Common myeloid progenitor, CD34-positive (primary cell): ENCODE results near the gene PEA15.

Experiments
- CTCF ChIA-PET: fragments of 350-600 bp; sonication (Branson Sonifier 250); formaldehyde crosslinking; loops from one replicate; lab custom pipeline; 2021; ENCODE audit warnings: antibody characterized with exemption; lab: Charles Lee
- POLR2A ChIA-PET: fragments of 350-600 bp; sonication (Branson Sonifier 250); formaldehyde crosslinking; loops from one replicate; lab custom pipeline; 2021; ENCODE audit warnings: antibody characterized with exemption; lab: Charles Lee
- DNase-seq, 3 donors: peaks; one replicate each; pipeline versions ENCODE4 v3.0.0 to v3.0.0-alpha.2; 2013
- H3K27ac ChIP-seq, 2 experiments: 1 replicate in 1 of 2; 2 replicates in 1 of 2; pipeline ENCODE4 v1.7.0; 2013; ENCODE audit warnings: inconsistent platforms in 2 of 2, low read length in 2 of 2, mild to moderate bottlenecking in 2 of 2, low read depth in 1 of 2, moderate library complexity in 1 of 2; ENCODE audit not compliant: severe bottlenecking in 2 of 2, insufficient read depth in 1 of 2, poor library complexity in 1 of 2
- H3K27me3 ChIP-seq, 5 experiments: replicated peaks in 2 of 5; 1 replicate in 3 of 5; 2 replicates in 2 of 5; pipeline versions ENCODE4 v1.6.1 to v1.7.0; 2013; ENCODE audit warnings: low read length in 4 of 5, mild to moderate bottlenecking in 2 of 5, moderate library complexity in 2 of 5, inconsistent platforms in 1 of 5; ENCODE audit not compliant: insufficient read depth in 5 of 5, control insufficient read depth in 4 of 5
- H3K36me3 ChIP-seq, 4 experiments: 1 replicate in 2 of 4; 2 replicates in 2 of 4; pipeline versions ENCODE4 v1.6.1 to v1.7.0; 2013; ENCODE audit warnings: low read length in 3 of 4, control low read depth in 1 of 4, mild to moderate bottlenecking in 1 of 4; ENCODE audit not compliant: control insufficient read depth in 4 of 4, insufficient read depth in 4 of 4
- H3K4me1 ChIP-seq, 4 experiments: 1 replicate in 3 of 4; 2 replicates in 1 of 4; pipeline versions ENCODE4 v1.6.1 to v1.7.1; 2013; ENCODE audit warnings: low read length in 3 of 4, mild to moderate bottlenecking in 3 of 4, control low read depth in 1 of 4, inconsistent platforms in 1 of 4, moderate library complexity in 1 of 4; ENCODE audit not compliant: control insufficient read depth in 4 of 4, insufficient read depth in 4 of 4; ENCODE audit errors: control extremely low read depth in 1 of 4
- H3K4me3 ChIP-seq, 7 experiments: 1 replicate in 4 of 7; 2 replicates in 3 of 7; pipeline versions ENCODE4 v1.5.1 to v1.7.0; 2013; ENCODE audit warnings: mild to moderate bottlenecking in 7 of 7, low read length in 6 of 7, moderate library complexity in 6 of 7, inconsistent platforms in 2 of 7, low read depth in 2 of 7, control low read depth in 1 of 7; ENCODE audit not compliant: insufficient read depth in 4 of 7, control insufficient read depth in 1 of 7; ENCODE audit errors: extremely low read depth in 1 of 7
- H3K9me3 ChIP-seq, 5 experiments: 1 replicate in 4 of 5; 2 replicates in 1 of 5; pipeline versions ENCODE4 v1.6.1 to v1.7.1; 2013; ENCODE audit warnings: low read length in 4 of 5, mild to moderate bottlenecking in 2 of 5, inconsistent platforms in 1 of 5, low read depth in 1 of 5, moderate library complexity in 1 of 5; ENCODE audit not compliant: control insufficient read depth in 4 of 5, insufficient read depth in 2 of 5; ENCODE audit errors: control extremely low read depth in 1 of 5
- WGBS: methylation state at CpG from one replicate; pipeline ENCODE4 v1.1.5; 2013; ENCODE audit not compliant: insufficient coverage; 5-methylcytosine and 5-hydroxymethylcytosine counted together

The PEA15 gene

GRCh38 chr1:160161965-160162705 is 43.0 kb upstream of the PEA15 start:
- ChIA-PET CTCF (interaction anchor here (0.6 to 4.2 kb wide), 12 partner anchors 9 to 129 kb away, joined by 3 to 12 read pairs (median 3); no protein-coding TSS in a partner anchor), POLR2A (no interaction called here)
- WGBS: 78% methylated on average over 4 of the region's 6 CpGs
- DNase-seq: peak; percentile 18 to 33 (median 29)
- Histone ChIP-seq H3K4me3 (no peak overlapping the region), H3K9me3 (no peaks in the 10 kb centered on the region), H3K36me3 (no peaks in the 10 kb centered on the region), H3K4me1 (peaks cover 4 to 23% (median 11%) of the 10 kb centered on the region in 4 experiments), H3K27ac (no peak overlapping the region), H3K27me3 (peaks cover 0 to 2% (median 0%) of the 10 kb centered on the region in 5 experiments)

GRCh38 chr1:160162931-160163330 is 42.3 kb upstream of the PEA15 start:
- POLR2A ChIA-PET: no interaction called here

GRCh38 chr1:160163615-160164014 is 41.6 kb upstream of the PEA15 start:
- POLR2A ChIA-PET: no interaction called here
- H3K27me3 ChIP-seq: peaks cover 0 to 2% (median 0%) of the 10 kb centered on the region in 5 experiments
- no peak for DNase-seq
- no peaks in the 10 kb centered on the region for H3K36me3 ChIP-seq
- H3K27ac ChIP-seq: no peak overlapping the region
- CTCF ChIA-PET: interaction anchor here (1.7 to 1.8 kb wide), 2 partner anchors 11 to 30 kb away, joined by 3 to 7 read pairs; no protein-coding TSS in a partner anchor
- H3K4me3 ChIP-seq: no peak overlapping the region
- no peaks in the 10 kb centered on the region for H3K9me3 ChIP-seq
- H3K4me1 ChIP-seq: peaks cover 4 to 35% (median 12%) of the 10 kb centered on the region in 4 experiments
- no CpG with 5 or more reads among the region's 1 CpG for WGBS

More at GRCh38 chr1:160162931-160163330, 42.3 kb upstream of the PEA15 start:
- CTCF ChIA-PET: interaction anchor here (0.6 to 4.2 kb wide), 8 partner anchors 10 to 128 kb away, joined by 3 to 12 read pairs (median 3); no protein-coding TSS in a partner anchor
- Histone ChIP-seq H3K4me1 (peaks cover 4 to 31% (median 11%) of the 10 kb centered on the region in 4 experiments), H3K36me3 (no peaks in the 10 kb centered on the region), H3K27ac (no peak overlapping the region), H3K4me3 (no peak overlapping the region), H3K9me3 (no peaks in the 10 kb centered on the region), H3K27me3 (peaks cover 0 to 2% (median 0%) of the 10 kb centered on the region in 5 experiments)
- no peak for DNase-seq
- 59% methylated on average over 2 of the region's 2 CpGs for WGBS

- Histone ChIP-seq H3K4me1 (peaks cover 4 to 40% (median 15%) of the 10 kb centered on the region in 4 experiments), H3K27me3 (peaks cover 0 to 2% (median 0%) of the 10 kb centered on the region in 5 experiments), H3K27ac (no peak overlapping the region), H3K4me3 (no peak overlapping the region), H3K9me3 (no peaks in the 10 kb centered on the region), H3K36me3 (no peaks in the 10 kb centered on the region)
- ChIA-PET POLR2A (no interaction called here), CTCF (interaction anchor here (0.6 to 1.3 kb wide), 2 partner anchors 26 to 121 kb away, joined by 3 read pairs; partner anchors contain the start of genes CASQ1 and PEX19)
- DNase-seq: no peak
- 93% methylated on average over 9 of the region's 10 CpGs for whole genome bisulfite sequencing
Observed at GRCh38 chr1:160164121-160164520, 41.1 kb upstream of the PEA15 start.

- H3K9me3 ChIP-seq: no peaks in the 10 kb centered on the region
- H3K4me1 ChIP-seq: peaks cover 4 to 56% (median 26%) of the 10 kb centered on the region in 4 experiments
- H3K36me3 ChIP-seq: no peaks in the 10 kb centered on the region
- ChIA-PET POLR2A (interaction anchor here (0.6 kb wide), 1 partner anchor 602 kb away, joined by 3 read pairs; no protein-coding TSS in a partner anchor), CTCF (interaction anchor here (1.1 kb wide), 1 partner anchor 17 kb away, joined by 3 read pairs; no protein-coding TSS in a partner anchor)
- H3K4me3 ChIP-seq: no peak overlapping the region
- 81% methylated on average over 9 of the region's 12 CpGs for WGBS
- H3K27ac ChIP-seq: no peak overlapping the region
- peak in 2 of 3 donors; percentile 6 to 46 for DNase-seq
- peaks cover 0 to 2% (median 0%) of the 10 kb centered on the region in 5 experiments for H3K27me3 ChIP-seq
Observed at GRCh38 chr1:160166166-160166868, 38.9 kb upstream of the PEA15 start.

GRCh38 chr1:160167056-160167455 is 38.1 kb upstream of the PEA15 start:
- H3K4me3 ChIP-seq: no peak overlapping the region
- peaks cover 4 to 56% (median 26%) of the 10 kb centered on the region in 4 experiments for H3K4me1 ChIP-seq
- no peaks in the 10 kb centered on the region for H3K36me3 ChIP-seq
- WGBS: 100% methylated on average over 1 of the region's 4 CpGs
- H3K27ac ChIP-seq: no peak overlapping the region
- no peaks in the 10 kb centered on the region for H3K27me3 ChIP-seq
- no peak for DNase-seq
- ChIA-PET POLR2A (interaction anchor here (1.1 kb wide), 1 partner anchor 9 kb away, joined by 3 read pairs; no protein-coding TSS in a partner anchor), CTCF (interaction anchor here (0.7 to 0.8 kb wide), 2 partner anchors 14 to 62 kb away, joined by 3 read pairs; no protein-coding TSS in a partner anchor)
- H3K9me3 ChIP-seq: no peaks in the 10 kb centered on the region
